GM12878 (cell line): ENCODE data around the gene KLHDC10. TPM values are rescaled to one million over a fixed set of nuclear protein-coding genes. Genes with fewer than 3 reads are reported as not detected.

Experiments
- ATAC-seq: fragments of 200-7000 bp; cut with Tn5 transposase; 3 replicates; pipeline ENCODE4 v1.9.1; 2020; ENCODE audit warnings: mild to moderate bottlenecking, moderate library complexity
- BruUV-seq: library from RNA; stranded (reverse); fragments of 400-500 nt; replicated peaks from 2 replicates; lab custom pipeline; 2021; lab: Mats Ljungman, UMichigan
- CTCF ChIA-PET: fragments of 300-600 bp; sonication (Branson Sonifier 250); formaldehyde crosslinking; extraction: SDS; loops from one replicate; lab custom pipeline; 2021; ENCODE audit warnings: inconsistent platforms; lab: Yijun Ruan, JAX
- POLR2A ChIA-PET: fragments of 350-600 bp; formaldehyde crosslinking; extraction: SDS; loops from one replicate; lab custom pipeline; 2021; ENCODE audit warnings: inconsistent platforms; lab: Charles Lee
- RAD21 ChIA-PET: fragments of 300-600 bp; sonication (Branson Sonifier 250); formaldehyde crosslinking; loops from one replicate; lab custom pipeline; 2023; ENCODE audit warnings: antibody characterized with exemption; ENCODE audit not compliant: unreplicated experiment; lab: Charles Lee
- SMC1A ChIA-PET: fragments of 300-600 bp; sonication (Branson Sonifier 250); formaldehyde crosslinking; loops from one replicate; lab custom pipeline; 2023; ENCODE audit not compliant: unreplicated experiment, uncharacterized antibody; lab: Charles Lee
- DNase-seq: peaks from one replicate; pipeline ENCODE4 v3.0.0-alpha.2; 2011; ENCODE audit warnings: low read depth, low spot score
- FAIRE-seq: peaks from 3 replicates; lab custom pipeline; 2011; peaks lifted over from hg19 to GRCh38; lab: Jason Lieb, UNC
- H2AFZ ChIP-seq: 2 replicates; pipeline ENCODE4 v1.6.0; 2011; ENCODE audit warnings: low read depth, low read length, control low read depth; ENCODE audit not compliant: control insufficient read depth
- H3K27ac ChIP-seq: 2 replicates; pipeline ENCODE4 v1.5.1; 2011; ENCODE audit warnings: control low read depth; ENCODE audit not compliant: control insufficient read depth, insufficient read depth
- H3K27me3 ChIP-seq, 2 experiments: replicated peaks in 1 of 2; 2 replicates each; pipeline versions ENCODE4 v1.6.0 to v1.6.1; 2011; ENCODE audit warnings: low read length in 1 of 2; ENCODE audit not compliant: control insufficient read depth in 2 of 2, insufficient read depth in 2 of 2
- H3K36me3 ChIP-seq, 2 experiments: 2 replicates each; pipeline ENCODE4 v1.5.1; 2011; ENCODE audit warnings: low read length in 1 of 2; ENCODE audit not compliant: control insufficient read depth in 2 of 2, insufficient read depth in 2 of 2
- H3K4me1 ChIP-seq: 2 replicates; pipeline ENCODE4 v1.6.1; 2011; ENCODE audit warnings: mild to moderate bottlenecking, low read length, moderate library complexity, mixed read lengths; ENCODE audit not compliant: control insufficient read depth, insufficient read depth
- H3K4me2 ChIP-seq: 2 replicates; pipeline ENCODE4 v1.6.0; 2011; ENCODE audit warnings: control low read depth; ENCODE audit not compliant: control insufficient read depth, insufficient read depth
- H3K4me3 ChIP-seq: fragments of 200-600 bp; sonication (generic); 2 replicates; pipeline ENCODE4 v1.5.1; 2016
- H3K79me2 ChIP-seq: 2 replicates; pipeline ENCODE4 v1.6.0; 2011; ENCODE audit warnings: low read length; ENCODE audit not compliant: control insufficient read depth, insufficient read depth
- H3K9ac ChIP-seq: 2 replicates; pipeline ENCODE4 v1.8.0; 2011; ENCODE audit warnings: low read length, control low read depth, mixed read lengths; ENCODE audit not compliant: control insufficient read depth, insufficient read depth
- H3K9me3 ChIP-seq: replicated peaks from 3 replicates; pipeline ENCODE4 v1.5.1; 2011; ENCODE audit warnings: mild to moderate bottlenecking, low read length; ENCODE audit not compliant: control insufficient read depth, insufficient read depth
- H4K20me1 ChIP-seq: 2 replicates; pipeline ENCODE4 v1.6.0; 2011; ENCODE audit not compliant: control insufficient read depth, insufficient read depth
- E4F1 ChIP-seq: fragments of 450-650 bp; IDR thresholded peaks from 2 replicates; pipeline ENCODE4 v1.6.1; 2018; ENCODE audit warnings: borderline replicate concordance, mild to moderate bottlenecking; ENCODE audit not compliant: partially characterized antibody
- FOS ChIP-seq: IDR thresholded peaks from 3 replicates; pipeline ENCODE4 v1.6.1; 2011; ENCODE audit warnings: borderline replicate concordance; ENCODE audit not compliant: insufficient read length; ENCODE audit errors: extremely low read depth
- HCFC1 ChIP-seq: fragments of 150-350 bp; IDR thresholded peaks from 2 replicates; pipeline ENCODE4 v1.6.1; 2014; ENCODE audit warnings: low read length
- MEF2A ChIP-seq: IDR thresholded peaks from 2 replicates; pipeline ENCODE4 v1.6.1; 2011; ENCODE audit warnings: low read depth, mild to moderate bottlenecking, low read length, moderate library complexity; ENCODE audit not compliant: insufficient read depth
- ZNF24 ChIP-seq: fragments of 450-650 bp; IDR thresholded peaks from 2 replicates; pipeline ENCODE4 v1.6.1; 2017; ENCODE audit warnings: antibody characterized with exemption, mild to moderate bottlenecking
- ZNF622 ChIP-seq: fragments of 450-650 bp; IDR thresholded peaks from 2 replicates; pipeline ENCODE4 v1.6.1; 2017; ENCODE audit warnings: mild to moderate bottlenecking, inconsistent platforms
- WGBS: methylation state at CpG from one replicate; pipeline ENCODE4 v1.1.6; 2016; ENCODE audit warnings: low lambda C conversion rate; ENCODE audit not compliant: insufficient replicate concordance, insufficient coverage; ENCODE audit errors: missing lambda C conversion rate; 5-methylcytosine and 5-hydroxymethylcytosine counted together
- in situ Hi-C: fragments of 300-500 bp; cut with MboI; formaldehyde crosslinking; loops from 9 replicates; pipeline ENCODE4 v1.14.3; 2018; ENCODE audit warnings: mixed read lengths
- intact Hi-C: fragments of 100-400 bp; cut with micrococcal nuclease; formaldehyde crosslinking; loops from one replicate; pipeline ENCODE4 v1.14.2; 2022; ENCODE audit not compliant: unreplicated experiment
- polyA plus RNA-seq, 11 experiments: library from polyadenylated mRNA; depleted of rRNA in 4 of 11; unstranded in 6 of 11; stranded (reverse) in 5 of 11; fragments of >200 nt; fragmentation: Nextera tagmentation in 4 of 11; fragmentation: Illumina TruSeq in 1 of 11; extraction: Ambion mirVana in 4 of 11; extraction: Trizol in 1 of 11; gene quantifications; 1 replicate in 1 of 11; 2 replicates in 10 of 11; pipeline versions ENCODE4 v1.2.1 to v1.2.3, GENCODE V29; 2011 to 2016; ENCODE audit warnings: inconsistent platforms in 2 of 11, missing spikeins in 2 of 11, low read depth in 1 of 11
- total RNA-seq, 4 experiments: library from RNA; depleted of rRNA in 3 of 4; stranded (reverse); fragments of >200 nt in 3 of 4; fragmentation: Illumina TruSeq in 1 of 4; extraction: Trizol in 1 of 4; gene quantifications; 2 replicates each; pipeline versions ENCODE4 v1.2.1 to v1.2.3, GENCODE V29; 2013 to 2021

Gene KLHDC10
- total and polyA plus RNA-seq, 10 of the 15 experiments (the other 5 are each of a cell fraction or from before 2014, with no cell fraction given): 2.9 to 20.6 (median 9.4) TPM

- H4K20me1 ChIP-seq: no peaks in the 10 kb centered on the region
- WGBS: 77% methylated on average over 28 of the region's 29 CpGs
- DNase-seq (no peak), ATAC-seq (no peak), FAIRE-seq (no peak)
- H2AFZ ChIP-seq: no peak overlapping the region
- in situ Hi-C loops (no loop called here), intact Hi-C loops (no loop called here)
- no peak overlapping the region for H3K4me2 ChIP-seq
- no peaks in the 10 kb centered on the region; a peak in 2 of 4 replicates for H3K36me3 ChIP-seq
- TF ChIP-seq E4F1: no peak
- no peak for TF ChIP-seq HCFC1
- no peak for TF ChIP-seq ZNF622
- no peak for TF ChIP-seq MEF2A
- TF ChIP-seq FOS: no peak
- TF ChIP-seq ZNF24: no peak
- SMC1A ChIA-PET: no interaction called here
- CTCF ChIA-PET: no interaction called here
- RAD21 ChIA-PET: no interaction called here
- H3K4me1 ChIP-seq: peaks cover 25% of the 10 kb centered on the region
- no peaks in the 10 kb centered on the region for H3K79me2 ChIP-seq
- no TSS peak for BruUV-seq
- peaks cover 5% of the 10 kb centered on the region for H3K9me3 ChIP-seq
- no peaks in the 10 kb centered on the region for H3K27me3 ChIP-seq
- H3K27ac ChIP-seq: no peak overlapping the region
- H3K4me3 ChIP-seq: no peak overlapping the region
- POLR2A ChIA-PET: no interaction called here
- no peak overlapping the region for H3K9ac ChIP-seq
Observed at GRCh38 chr7:130153211-130153908, 83.0 kb downstream of the KLHDC10 start.
